Left renal cortex interstitium (tissue), 4 donors: Measurements from ENCODE around the gene ATP2B3. TPM values are rescaled to one million over a fixed set of nuclear protein-coding genes. Genes with fewer than 3 reads are reported as not detected.

Experiments used
- DNase-seq, 4 donors: peaks; one replicate each; pipeline ENCODE4 v3.0.0-alpha.2; 2013; ENCODE audit warnings: low read depth in 4 of 4, low spot score in 2 of 4, missing footprints in 1 of 4
- polyA plus RNA-seq, 4 donors: library from polyadenylated mRNA; unstranded; fragments of 120-200 nt; gene quantifications; one replicate each; pipeline ENCODE4 v1.2.1, GENCODE V29; 2013; ENCODE audit not compliant: insufficient read length in 4 of 4

ATP2B3 gene
- polyA plus RNA-seq, 4 donors: 0.17 to 0.35 (median 0.33) TPM

DNA sequence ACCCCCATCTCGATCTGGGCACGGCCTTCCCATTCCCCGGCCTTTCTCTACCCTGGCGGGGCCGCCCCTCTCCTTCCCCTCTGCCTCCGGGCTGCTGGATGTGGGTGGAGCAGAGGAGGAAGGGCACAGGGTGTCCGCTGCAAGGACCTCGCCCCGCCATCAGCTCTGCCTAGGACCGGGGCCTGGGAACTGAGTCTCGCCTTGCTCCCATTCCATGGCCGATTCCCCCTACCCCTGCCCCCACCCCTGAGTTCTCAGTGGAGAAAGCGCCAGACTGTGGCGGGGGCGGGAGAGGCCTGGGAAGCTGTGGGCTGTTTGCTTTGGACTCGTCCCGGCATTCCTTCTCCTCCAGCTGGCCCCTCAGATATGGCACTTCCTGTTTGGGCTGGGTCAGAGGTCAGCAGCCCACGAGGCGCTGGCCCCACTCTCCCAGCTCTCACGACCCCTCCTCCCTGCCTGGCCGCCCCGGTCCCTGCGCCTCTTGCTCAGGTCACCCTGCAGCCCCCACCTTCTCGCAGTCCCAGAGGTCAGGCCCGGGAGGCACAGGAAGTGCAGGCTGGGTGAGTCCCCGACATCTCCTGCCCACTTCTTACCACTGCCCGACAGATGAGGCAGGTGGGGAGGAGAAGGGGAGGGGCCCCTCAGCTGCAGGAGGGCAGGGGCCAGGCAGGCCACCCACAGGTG lies 29.1 kb upstream of the ATP2B3 start:
- DNase-seq: no peak

DNA sequence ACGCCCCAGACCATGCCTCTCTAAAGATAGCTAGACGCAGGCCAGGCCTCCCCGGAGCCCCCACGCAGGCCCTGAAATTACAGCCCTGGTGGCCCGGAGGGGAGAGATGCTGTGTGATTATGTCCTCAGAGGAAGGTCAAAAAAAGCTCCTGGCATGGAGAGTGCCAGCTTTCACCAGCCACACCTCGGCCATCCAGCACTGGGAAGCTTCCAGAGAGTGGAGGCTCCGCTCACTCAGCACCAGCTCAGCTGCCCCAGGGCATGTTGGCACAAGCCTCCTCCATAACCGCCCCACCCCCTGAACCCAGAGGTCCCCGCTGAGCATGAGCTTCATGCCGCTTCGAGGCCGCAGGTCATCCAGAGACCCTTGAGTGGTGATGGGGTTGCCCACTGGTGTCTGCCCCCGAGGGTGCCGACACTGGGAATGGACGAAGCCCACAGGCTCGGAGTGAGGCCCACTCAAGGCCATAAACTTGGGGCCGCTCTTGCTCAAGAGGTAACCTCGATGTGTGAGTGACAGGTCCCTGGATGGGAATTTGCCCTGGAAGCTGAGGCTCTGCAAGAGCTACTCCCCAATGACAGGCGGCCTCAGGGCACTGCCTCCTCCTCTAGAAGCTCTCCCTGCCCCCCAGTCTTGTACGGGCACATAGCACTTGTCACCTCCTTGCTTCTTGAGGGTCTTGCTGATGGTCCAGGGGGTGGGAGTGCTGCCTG lies 27.1 kb upstream of the ATP2B3 start:
- no peak for DNase-seq

DNA sequence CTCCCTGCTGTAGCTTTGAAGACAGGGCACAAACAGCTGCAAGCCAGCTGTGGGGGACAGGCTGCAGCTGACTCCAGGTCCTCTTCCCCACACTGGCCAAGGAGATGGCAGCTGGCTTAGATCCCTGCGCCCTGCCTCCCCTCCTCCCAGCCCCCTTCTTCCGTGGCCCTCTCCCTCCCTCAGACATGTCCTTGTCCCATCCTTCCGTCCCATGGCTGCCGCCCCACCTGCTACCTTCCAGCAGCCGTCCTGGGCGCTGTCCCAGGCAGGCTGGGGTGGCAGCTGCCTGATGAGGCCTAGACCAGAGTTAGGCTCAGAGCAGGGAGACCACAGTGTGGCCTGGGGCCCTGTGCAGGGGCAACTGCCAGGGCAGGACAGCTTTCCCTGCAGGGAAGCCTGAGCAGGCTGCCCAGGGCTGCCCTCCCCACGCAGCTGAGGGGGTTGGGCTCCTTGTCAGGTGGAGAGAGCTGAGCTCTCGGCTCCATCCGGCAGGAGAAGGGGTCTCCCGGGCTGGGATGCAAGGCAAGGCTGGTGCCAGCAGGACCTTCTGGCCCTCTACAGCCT lies 26.0 kb upstream of the ATP2B3 start:
- no peak for DNase-seq

DNA sequence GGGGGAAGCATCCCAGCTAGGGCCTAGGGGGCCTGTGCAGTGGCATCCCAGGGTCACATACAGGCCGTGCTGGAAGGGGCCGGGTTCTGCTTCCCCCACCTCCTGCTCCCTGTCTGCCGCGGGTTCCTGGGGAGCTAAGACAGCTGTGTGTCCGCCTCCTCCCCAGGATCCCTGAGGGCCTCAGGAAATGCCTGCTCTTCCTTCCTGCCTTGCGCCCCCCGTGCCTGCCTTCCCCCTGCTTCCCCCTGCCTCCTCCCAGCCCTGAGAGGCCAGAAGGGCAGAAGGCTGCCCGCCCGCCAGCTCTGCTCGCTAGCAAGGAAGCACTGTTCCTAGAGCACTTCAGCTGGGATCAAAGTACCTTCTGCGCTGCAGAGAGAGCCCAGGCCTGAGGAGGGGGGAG lies 25.5 kb upstream of the ATP2B3 start:
- no peak for DNase-seq

DNA sequence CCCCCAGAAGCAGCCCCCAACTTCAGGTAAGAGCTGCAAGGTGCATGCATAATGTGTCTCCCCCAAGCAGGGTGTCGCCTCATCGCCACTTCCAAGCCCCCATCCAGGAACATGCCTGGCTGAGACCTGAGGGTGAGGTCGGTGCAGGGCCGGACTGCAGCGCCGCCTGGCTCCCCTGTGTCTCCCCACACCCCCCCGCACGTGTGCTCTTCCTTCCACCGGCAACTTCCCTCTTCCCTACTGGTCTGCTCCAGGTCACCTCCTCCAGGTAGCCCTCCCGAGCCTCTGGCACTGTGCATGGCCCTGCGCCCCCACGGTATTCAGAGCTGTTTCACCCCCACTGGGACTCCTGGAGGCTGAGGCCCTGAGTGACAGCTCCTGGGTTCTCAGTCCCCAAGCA lies 24.9 kb upstream of the ATP2B3 start:
- no peak for DNase-seq

DNA sequence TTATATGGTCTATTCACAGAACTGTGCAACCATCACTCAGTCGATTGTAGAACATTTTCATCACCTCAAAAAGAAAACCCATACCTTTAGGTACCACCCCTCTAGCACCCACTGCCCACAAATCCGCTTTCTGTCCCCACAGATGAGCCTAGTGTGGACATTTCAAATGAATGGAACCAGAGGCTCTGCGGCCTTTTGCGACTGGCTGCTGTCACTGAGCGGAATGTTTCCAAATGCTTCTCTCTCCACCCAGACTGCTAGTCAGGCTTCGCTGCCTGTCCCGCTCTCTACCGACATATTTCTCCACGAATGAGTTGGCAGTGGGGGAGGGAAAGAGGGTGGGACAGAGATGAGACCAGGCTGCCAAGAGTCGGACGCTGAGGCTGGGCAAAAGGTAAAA lies 24.4 kb upstream of the ATP2B3 start:
- DNase-seq: no peak

DNA sequence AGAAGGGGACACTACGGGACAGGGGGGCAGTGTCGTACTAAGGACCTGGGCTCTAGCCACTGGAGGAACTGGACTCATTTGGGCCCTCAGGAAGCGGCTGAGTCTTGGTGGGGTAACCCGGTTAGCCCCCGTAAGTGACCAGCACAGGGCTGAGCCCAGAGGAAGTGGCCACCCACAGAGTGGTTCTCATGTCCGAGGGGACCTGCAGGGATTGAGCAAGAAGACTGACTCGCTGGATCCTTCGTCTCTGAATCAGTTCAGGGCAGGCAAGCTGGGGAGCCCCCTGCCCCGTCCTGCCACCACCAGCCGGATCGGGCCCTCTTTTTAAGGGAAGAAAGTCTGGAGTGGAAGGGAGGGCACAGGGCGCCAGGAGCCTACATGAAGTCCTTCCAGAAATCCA lies 23.4 kb upstream of the ATP2B3 start:
- no peak for DNase-seq

DNA sequence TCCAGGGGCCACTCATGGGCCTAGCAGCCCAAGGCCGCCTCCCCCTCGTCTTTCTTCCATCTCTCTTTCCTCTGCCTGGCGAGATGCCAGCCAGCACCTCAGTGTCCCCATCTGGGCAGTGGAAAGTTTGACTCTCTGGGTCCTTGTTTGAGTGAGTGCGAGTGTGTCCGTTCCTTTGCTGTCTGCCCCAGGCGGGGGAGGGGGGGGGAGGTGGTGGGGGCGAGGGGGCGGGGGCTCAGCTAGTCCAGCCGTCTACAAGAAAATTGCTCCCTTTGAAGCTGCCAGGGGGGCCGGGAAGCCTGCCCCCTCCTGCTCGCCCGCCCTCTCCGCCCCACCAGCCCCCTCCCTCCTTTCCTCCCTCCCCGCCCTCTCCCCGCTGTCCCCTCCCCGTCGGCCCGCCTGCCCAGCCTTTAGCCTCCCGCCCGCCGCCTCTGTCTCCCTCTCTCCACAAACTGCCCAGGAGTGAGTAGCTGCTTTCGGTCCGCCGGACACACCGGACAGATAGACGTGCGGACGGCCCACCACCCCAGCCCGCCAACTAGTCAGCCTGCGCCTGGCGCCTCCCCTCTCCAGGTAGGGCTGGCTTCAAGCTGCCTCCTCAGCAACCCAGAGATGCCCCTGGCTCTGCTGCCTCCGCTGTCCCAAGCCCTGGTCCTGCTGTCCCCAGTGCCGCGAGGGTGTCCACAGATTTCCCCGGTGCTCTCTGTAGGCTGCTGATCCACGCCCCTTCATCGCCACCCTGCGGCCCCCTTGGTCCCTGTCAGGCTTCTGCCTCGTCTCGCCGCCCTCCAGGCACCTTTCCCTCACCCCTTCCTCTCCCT lies 22.7 kb upstream of the ATP2B3 start, which contains the start of gene BGN:
TSS of gene BGN (plus strand) at position 440 of the 821 bp plus-strand sequence. CDS start 9,652 bp downstream, outside the sequence.
- DNase-seq: no peak

DNA sequence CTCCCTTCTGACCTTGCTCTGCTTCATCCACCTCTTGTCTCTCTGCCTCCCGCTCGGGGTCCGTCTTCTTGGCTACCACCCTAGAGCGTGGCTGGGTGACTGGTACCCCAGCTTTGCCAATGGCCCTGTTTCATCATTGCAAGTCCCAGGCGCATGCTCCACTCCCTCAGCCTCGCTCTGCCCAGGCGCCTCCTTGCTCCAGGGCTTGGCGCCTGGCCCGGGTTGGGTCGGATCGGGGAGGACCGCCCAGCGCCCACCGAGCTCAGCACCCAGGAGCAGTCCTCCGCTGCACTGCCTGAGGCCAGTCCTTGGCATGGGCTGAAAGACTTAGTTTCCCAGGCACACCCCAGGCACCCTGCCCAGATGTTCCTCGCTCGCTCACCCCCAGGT lies 22.1 kb upstream of the ATP2B3 start:
- no peak for DNase-seq

DNA sequence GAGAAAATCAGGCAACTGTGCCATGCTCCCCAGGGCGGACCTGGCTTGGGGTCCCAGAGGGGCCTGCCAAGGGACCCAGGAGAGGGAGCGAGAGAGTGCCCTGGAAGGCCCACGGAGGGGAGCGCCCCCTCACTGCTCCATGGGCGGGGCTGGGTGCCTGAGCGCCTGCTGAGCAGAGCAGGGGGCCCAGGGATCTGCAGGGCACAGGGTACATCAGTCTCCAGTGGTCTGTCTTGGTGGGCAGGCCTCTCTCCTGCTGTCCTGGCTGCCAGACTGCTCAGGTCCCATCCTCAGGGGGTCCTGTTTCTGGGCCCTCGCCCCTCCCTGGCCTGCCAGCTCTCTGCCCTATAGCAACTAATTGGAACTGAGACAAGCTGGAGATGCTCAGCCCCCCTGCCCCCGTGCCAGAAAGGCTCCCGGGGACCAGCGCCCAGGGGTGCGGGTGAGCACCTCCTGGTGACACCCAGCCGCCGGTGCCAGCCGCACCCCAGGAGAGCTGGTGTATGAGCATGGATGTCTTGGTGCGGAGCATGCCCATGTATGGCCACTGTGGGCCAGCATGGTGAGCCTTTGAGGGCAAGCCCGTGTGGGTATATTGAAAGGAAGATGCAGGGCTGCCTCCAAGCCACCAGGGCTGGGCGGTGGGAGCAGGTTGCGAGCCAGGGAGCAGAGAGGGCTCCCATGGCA lies 21.4 kb upstream of the ATP2B3 start:
- DNase-seq: no peak

DNA sequence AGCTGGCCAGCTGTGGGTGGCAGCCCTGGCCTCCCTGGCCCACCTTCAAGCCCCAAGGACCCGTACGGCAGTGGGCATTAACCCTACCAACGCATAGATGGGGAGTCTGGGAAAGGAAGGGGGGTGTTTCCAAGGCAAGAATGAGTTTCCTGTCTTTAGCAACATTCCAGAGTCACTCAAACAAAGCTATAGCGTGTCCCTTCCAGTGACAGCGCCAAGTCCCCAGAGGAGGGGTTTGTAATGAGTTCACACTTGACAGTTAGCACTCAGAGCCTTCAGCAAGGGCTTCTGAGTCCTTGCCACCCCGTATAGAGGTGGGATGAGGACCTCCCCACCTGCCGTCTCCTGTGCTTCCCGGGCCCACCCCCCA lies 20.9 kb upstream of the ATP2B3 start:
- no peak for DNase-seq

DNA sequence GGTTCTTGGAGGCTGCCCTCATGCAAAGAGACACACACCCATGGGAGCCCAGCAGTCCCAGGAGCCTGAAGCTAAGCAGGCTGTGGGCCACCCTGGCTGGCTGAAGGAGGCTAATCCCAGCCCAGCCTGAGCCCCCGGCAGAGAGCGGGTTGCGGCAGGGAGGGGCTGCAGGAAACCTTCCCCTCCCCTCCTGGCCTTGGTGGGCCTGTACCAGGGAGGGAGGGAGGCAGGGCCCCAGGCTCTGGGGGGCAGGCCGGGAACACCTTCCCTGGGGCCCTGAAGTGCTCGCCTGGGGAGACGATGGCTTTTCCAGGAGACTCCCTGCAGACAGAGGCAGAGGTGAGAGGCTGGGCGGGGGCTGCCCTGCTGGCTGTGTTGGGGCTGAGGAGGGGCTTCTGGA lies 19.0 kb upstream of the ATP2B3 start:
- DNase-seq: no peak

DNA sequence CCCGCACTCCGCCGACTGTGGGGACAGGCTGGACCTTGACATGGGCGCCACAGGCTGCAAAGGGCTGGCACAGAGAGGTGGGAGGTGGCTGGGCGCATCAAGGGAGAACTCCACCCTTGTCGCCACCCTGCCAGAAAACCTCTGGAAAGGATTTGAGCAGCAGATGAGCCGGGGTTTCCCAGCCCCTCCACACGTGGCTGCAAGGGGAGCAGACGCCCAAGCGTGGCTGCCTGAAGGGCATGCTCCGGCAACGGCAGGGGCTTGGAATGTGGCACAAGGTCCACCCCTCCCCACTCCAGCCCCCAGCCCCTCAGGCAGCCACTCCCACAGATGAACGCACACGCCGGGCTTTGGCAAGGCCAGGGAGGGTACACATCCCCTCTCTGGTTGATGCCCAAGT lies 18.1 kb upstream of the ATP2B3 start:
- DNase-seq: no peak

DNA sequence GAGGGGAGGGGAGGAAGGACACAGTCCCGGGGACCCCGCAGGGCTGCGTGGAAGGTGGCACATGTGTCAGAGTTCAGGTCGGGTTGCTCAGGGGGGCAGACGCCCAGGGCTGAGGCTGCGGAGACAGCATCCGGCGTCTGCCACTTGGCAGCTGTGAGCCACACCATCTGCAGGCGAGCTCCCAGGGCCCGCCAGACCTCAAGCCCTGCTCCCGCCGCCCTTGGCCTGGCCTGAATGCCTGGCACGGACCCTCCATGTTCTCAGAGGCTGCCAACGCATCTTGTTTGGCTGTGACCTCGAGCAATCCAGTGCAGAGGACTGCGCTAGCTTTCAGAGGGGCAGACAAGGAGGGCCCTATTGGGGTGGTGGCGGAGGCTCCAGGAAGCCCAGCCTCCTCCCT lies 17.6 kb upstream of the ATP2B3 start:
- DNase-seq: no peak

DNA sequence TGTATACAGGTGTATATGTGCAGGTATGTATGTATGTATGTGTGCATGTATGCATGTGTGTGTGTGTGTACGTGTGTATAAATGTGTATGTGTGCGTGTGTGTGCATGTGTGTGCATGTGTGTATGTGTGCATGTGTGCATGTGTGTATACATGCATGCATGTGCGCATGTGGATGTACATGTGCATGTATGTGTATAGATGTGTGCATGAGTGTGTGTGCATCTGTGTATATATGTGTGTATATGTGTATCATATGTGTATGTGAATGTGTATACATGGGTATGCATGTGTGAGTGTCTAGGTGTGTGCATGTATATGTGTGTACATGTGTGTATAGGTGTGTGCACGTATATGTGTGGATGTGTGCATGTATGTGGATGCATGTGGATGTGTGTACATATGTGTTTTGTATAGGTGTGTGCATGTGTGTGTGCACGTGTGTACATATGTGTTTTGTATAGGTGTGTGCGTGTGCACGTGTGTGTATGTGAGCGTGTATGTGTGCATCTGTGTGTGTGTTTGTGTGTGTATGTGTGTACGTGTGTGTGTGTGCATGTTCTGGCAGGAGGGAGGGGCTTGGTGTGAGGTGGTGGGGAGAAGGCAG lies 16.7 kb upstream of the ATP2B3 start:
- DNase-seq: no peak

DNA sequence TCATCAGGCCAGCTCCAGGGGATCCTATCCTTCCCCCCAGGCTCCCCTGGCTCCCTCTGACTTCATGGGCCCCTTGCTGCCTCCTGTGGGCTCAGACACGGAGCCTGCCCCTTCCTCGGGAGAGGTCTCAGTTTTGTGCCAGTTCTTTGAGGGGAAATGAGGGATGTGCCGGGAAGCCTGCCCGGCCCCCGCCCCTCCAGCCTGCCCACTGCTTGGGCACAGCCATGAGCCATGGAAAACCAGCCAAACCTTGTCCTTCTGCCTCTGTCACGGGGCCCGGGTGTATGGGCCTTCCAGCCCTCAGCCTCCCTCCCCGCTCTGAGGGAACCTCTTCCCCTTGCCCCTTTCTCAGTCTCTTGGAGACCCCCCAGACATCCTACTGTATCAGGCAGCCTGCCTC lies 15.9 kb upstream of the ATP2B3 start:
- DNase-seq: no peak

DNA sequence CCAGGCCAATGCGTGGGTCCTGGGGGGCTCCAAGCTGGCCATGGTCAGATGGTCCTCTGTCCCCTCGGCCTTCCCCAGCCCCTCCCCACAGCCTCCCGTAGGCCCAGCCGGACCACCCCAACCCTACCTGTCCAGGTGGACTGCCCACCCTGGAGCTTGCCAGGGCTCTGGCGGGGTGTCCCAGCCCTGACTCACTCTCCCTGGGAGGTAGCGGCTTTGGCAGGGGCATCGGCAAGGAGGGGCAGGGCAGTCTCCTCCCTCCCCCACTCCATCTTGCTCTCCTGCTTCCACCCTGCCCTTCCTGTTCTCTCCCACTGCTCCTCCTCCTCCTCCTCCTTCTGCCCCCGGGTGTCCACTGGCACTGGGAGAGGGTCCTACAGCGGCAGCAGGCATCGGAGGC lies 15.3 kb upstream of the ATP2B3 start:
- DNase-seq: no peak

DNA sequence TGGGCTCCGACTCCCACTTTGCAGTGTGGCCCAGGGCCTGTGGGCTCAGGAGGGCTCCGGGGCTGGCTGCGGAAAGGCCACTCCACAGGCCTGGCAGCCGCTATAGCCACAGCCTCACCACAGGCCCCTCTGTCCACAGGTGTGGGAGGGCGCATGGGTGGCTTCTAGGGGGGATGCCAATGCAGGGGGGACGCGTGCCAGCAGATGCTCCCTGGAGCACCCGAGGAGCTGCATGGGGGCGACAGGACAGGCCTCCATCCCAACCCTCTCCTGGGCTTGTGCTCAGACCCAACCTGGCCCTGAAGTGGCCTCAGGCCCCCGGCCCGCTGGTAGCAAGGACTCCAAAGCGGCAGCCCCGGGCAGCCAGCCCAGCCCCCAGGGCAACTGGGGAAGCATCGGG lies 14.6 kb upstream of the ATP2B3 start:
- DNase-seq: no peak

DNA sequence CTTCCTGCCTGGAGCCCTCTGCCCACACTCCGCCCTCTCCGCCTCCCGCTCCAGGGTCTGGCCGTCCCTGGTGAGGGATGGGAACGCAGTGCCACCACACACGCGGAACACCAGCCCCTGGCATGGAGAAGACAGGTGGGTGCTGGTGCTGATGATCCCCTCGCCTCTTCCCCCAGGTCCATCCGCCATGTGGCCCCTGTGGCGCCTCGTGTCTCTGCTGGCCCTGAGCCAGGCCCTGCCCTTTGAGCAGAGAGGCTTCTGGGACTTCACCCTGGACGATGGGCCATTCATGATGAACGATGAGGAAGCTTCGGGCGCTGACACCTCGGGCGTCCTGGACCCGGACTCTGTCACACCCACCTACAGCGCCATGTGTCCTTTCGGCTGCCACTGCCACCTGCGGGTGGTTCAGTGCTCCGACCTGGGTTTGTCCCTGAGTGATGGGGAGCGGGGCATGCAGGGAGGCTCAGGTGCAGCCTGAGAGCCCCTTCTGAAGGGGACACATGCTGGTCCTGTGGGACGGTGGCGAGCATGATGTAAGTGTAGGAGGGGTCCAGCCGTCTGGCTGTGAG lies 12.9 kb upstream of the ATP2B3 start:
- no peak for DNase-seq

DNA sequence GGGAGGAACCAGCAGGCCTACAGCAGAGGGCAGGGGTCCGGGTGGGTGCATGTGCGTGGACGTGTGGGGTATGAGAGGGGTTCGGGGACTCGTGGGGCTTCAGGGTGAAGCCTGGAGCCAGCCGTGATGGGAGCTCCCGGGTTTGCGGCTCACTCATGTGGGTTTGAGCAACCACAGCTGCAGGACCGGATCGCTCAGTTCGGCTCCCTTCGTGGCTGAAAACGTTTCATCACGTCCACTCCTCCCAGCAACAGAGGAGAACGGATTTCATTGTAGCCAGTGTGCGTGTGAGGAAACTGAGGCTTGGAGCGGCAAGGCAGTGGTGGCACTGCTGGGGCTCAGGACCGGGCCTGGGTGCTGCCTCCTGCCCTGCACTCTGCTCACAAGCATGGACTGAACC lies 12.1 kb upstream of the ATP2B3 start:
- DNase-seq: no peak
